Activated CD4-positive, alpha-beta T cell treated with anti-CD3 and anti-CD28 coated beads for 36 hours (primary cell): ENCODE data around the gene NFIA. TPM values are rescaled to one million over a fixed set of nuclear protein-coding genes. Genes with fewer than 3 reads are reported as not detected.
A peak's percentile ranks its signal among the peaks of the same experiment; 100 is the strongest.

Experiments used
- ATAC-seq: fragments of 200-7000 bp; cut with Tn5 transposase; one replicate; pipeline ENCODE4 v1.10.0; 2021; ENCODE audit warnings: mild to moderate bottlenecking, moderate library complexity
- CTCF ChIA-PET: fragments of 350-600 bp; sonication (Branson Sonifier 250); formaldehyde crosslinking; loops from one replicate; lab custom pipeline; 2021; ENCODE audit warnings: antibody characterized with exemption; lab: Charles Lee
- POLR2A ChIA-PET: fragments of 350-600 bp; sonication (Branson Sonifier 250); formaldehyde crosslinking; loops from one replicate; lab custom pipeline; 2021; ENCODE audit warnings: antibody characterized with exemption, inconsistent platforms; lab: Charles Lee
- DNase-seq: peaks from one replicate; pipeline ENCODE4 v3.0.0-alpha.2; 2020
- H3K27ac Mint-ChIP-seq: one replicate; pipeline ENCODE4 v1.8.0; 2021; ENCODE audit warnings: mixed read lengths
- H3K27me3 Mint-ChIP-seq: one replicate; pipeline ENCODE4 v1.8.0; 2021; ENCODE audit warnings: mixed read lengths
- H3K36me3 Mint-ChIP-seq: one replicate; pipeline ENCODE4 v1.8.0; 2021; ENCODE audit warnings: low read depth, mixed read lengths
- H3K4me1 Mint-ChIP-seq: one replicate; pipeline ENCODE4 v1.8.0; 2021; ENCODE audit warnings: mixed read lengths
- H3K4me3 Mint-ChIP-seq: one replicate; pipeline ENCODE4 v1.8.0; 2021; ENCODE audit warnings: mild to moderate bottlenecking, moderate library complexity, mixed read lengths
- H3K9me3 Mint-ChIP-seq: one replicate; pipeline ENCODE4 v1.8.0; 2021; ENCODE audit warnings: low read depth, mixed read lengths
- intact Hi-C, 2 experiments: fragments of 100-400 bp; cut with DNase I in 1 of 2; cut with micrococcal nuclease in 1 of 2; formaldehyde crosslinking; loops; one replicate each; pipeline versions ENCODE4 v1.14.2 to v1.15.1; 2022 to 2024; cut with DNase I, micrococcal nuclease
- total RNA-seq, 2 experiments: library from RNA; stranded (reverse); gene quantifications; one replicate each; pipeline ENCODE4 v1.2.3, GENCODE V29; 2021

Gene NFIA
- total RNA-seq, 2 experiments from 2014 or later = 3.0 to 3.2 TPM

- peaks cover 2% of the 10 kb centered on the region for H3K27me3 Mint-ChIP-seq
- ChIA-PET POLR2A (no interaction called here), CTCF (interaction anchor here (0.7 kb wide), 1 partner anchor 12 kb away, joined by 3 read pairs; no protein-coding TSS in a partner anchor)
- intact Hi-C loops = no loop called here
- no peak overlapping the region for H3K4me3 Mint-ChIP-seq
- no peak overlapping the region for H3K27ac Mint-ChIP-seq
- DNase-seq = no peak
- H3K9me3 Mint-ChIP-seq = peaks cover 3% of the 10 kb centered on the region
- ATAC-seq = no peak
- H3K4me1 Mint-ChIP-seq = peaks cover 2% of the 10 kb centered on the region
- H3K36me3 Mint-ChIP-seq = no peaks in the 10 kb centered on the region
Observed at GRCh38 chr1:61293986-61294504, 211.7 kb downstream of the NFIA start.

DNA sequence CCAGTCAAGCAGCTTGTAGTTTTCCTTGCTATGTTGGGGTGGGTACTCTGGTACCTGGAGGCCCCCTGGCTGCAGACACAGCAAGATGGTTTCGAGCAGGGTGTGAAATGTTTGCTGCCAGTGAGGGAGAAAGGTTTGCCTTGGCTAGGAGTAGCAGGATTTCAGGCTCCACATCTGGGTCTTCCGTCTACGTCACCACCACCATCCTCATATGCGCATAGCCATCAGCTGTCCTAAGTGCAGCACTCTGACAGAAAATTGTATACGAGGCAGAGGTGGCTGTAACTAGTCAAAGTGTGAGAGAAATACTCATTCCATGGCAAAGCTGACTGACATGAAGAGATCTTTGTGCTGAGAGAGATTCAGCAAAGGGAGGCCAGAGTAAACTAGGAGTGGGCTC is 212.6 kb downstream of the NFIA start:
- Mint-ChIP-seq H3K4me3 (no peak overlapping the region), H3K27ac (no peak overlapping the region), H3K4me1 (peaks cover 2% of the 10 kb centered on the region), H3K36me3 (no peaks in the 10 kb centered on the region), H3K27me3 (no peaks in the 10 kb centered on the region), H3K9me3 (peaks cover 3% of the 10 kb centered on the region)
- DNase-seq = no peak
- ChIA-PET POLR2A (no interaction called here), CTCF (interaction anchor here (0.7 kb wide), 1 partner anchor 13 kb away, joined by 3 read pairs; no protein-coding TSS in a partner anchor)
- ATAC-seq = no peak
- intact Hi-C loops = no loop called here

DNA sequence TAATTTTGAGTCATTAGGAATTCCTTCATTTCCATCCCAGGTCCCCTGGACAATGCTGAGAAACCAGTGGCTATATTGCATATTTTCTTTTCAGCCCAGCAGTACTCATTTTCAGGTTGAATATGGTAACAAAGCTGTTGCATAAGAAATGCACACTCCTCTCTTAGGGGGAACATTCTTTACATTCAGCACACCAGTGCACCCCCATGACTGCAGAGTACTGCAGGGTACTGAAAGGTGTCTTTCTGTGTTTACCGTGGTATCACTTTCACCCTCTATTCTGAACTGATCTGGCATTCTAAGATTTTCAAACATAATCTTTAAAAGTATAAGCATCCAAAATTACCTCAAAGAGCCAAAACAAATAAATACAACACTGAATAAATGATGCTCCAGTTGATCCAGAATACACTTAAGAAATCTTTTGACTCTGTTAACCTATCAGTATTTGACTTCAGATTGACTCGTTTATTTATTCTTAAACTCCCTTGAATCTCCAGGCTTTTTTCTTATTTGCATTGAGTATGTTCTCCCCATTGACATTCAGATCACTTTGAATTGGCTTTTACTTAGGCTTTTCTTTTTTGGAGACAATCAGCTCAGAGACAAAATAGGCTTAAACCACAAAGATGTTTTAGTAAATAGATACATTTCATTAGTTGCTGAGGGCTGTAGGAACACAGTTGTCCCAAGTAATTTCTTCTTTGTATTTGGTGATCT is 213.6 kb downstream of the NFIA start:
- intact Hi-C loops = no loop called here
- no peak for ATAC-seq
- Mint-ChIP-seq H3K4me1 (peaks cover 5% of the 10 kb centered on the region), H3K4me3 (no peak overlapping the region), H3K36me3 (no peaks in the 10 kb centered on the region), H3K27ac (no peak overlapping the region), H3K9me3 (peaks cover 3% of the 10 kb centered on the region), H3K27me3 (no peaks in the 10 kb centered on the region)
- CTCF ChIA-PET = no interaction called here
- POLR2A ChIA-PET = no interaction called here
- no peak for DNase-seq

- CTCF ChIA-PET = interaction anchor here (1.0 kb wide), 1 partner anchor 254 kb away, joined by 3 read pairs; no protein-coding TSS in a partner anchor
- POLR2A ChIA-PET = no interaction called here
Observed at GRCh38 chr1:61297887-61298286, 215.5 kb downstream of the NFIA start.

GRCh38 chr1:61299463-61299862 is 217.1 kb downstream of the NFIA start:
- intact Hi-C loops = no loop called here
- DNase-seq (no peak), ATAC-seq (no peak)
- Mint-ChIP-seq H3K9me3 (peaks cover 3% of the 10 kb centered on the region), H3K4me3 (no peak overlapping the region), H3K27ac (no peak overlapping the region), H3K27me3 (peaks cover 3% of the 10 kb centered on the region), H3K36me3 (no peaks in the 10 kb centered on the region), H3K4me1 (peaks cover 28% of the 10 kb centered on the region)
- ChIA-PET POLR2A (no interaction called here), CTCF (interaction anchor here (0.7 to 1.2 kb wide), 2 partner anchors 9 to 18 kb away, joined by 3 read pairs; no protein-coding TSS in a partner anchor)

More at GRCh38 chr1:61297887-61298286, 215.5 kb downstream of the NFIA start:
- H3K27ac Mint-ChIP-seq = no peak overlapping the region
- no peaks in the 10 kb centered on the region for H3K27me3 Mint-ChIP-seq
- intact Hi-C loops = no loop called here
- peaks cover 21% of the 10 kb centered on the region for H3K4me1 Mint-ChIP-seq
- H3K36me3 Mint-ChIP-seq = no peaks in the 10 kb centered on the region
- DNase-seq = no peak
- H3K4me3 Mint-ChIP-seq = no peak overlapping the region
- no peak for ATAC-seq
- peaks cover 3% of the 10 kb centered on the region for H3K9me3 Mint-ChIP-seq

DNA sequence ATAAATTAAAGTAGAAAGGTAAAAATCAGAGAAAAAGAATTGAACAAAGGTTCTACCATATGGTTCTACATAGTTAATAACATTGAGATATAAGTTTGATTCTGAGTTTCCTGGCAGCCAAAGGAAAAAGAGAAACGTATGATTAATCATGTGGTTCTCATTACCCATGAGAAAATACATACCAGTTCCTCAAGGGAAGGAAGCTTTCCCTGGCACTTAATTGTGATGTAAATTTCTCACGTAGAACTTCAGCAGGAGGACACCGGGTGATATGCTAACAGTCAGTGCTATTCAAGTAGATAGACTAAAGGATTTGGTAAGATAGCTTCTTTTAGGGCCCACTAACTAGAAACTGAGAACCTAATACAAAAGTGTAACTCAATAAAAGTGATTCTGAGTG is 218.5 kb downstream of the NFIA start:
- Mint-ChIP-seq H3K9me3 (peaks cover 3% of the 10 kb centered on the region), H3K27me3 (peaks cover 3% of the 10 kb centered on the region), H3K27ac (peak overlapping the region; percentile 72), H3K36me3 (no peaks in the 10 kb centered on the region), H3K4me1 (peaks cover 28% of the 10 kb centered on the region), H3K4me3 (no peak overlapping the region)
- ATAC-seq (no peak), DNase-seq (no peak)
- intact Hi-C loops = no loop called here
- ChIA-PET CTCF (interaction anchor here (1.0 to 2.9 kb wide), 6 partner anchors 9 to 31 kb away, joined by 3 to 16 read pairs (median 8); no protein-coding TSS in a partner anchor), POLR2A (interaction anchor here (2.1 kb wide), 1 partner anchor 18 kb away, joined by 29 read pairs; no protein-coding TSS in a partner anchor)

DNA sequence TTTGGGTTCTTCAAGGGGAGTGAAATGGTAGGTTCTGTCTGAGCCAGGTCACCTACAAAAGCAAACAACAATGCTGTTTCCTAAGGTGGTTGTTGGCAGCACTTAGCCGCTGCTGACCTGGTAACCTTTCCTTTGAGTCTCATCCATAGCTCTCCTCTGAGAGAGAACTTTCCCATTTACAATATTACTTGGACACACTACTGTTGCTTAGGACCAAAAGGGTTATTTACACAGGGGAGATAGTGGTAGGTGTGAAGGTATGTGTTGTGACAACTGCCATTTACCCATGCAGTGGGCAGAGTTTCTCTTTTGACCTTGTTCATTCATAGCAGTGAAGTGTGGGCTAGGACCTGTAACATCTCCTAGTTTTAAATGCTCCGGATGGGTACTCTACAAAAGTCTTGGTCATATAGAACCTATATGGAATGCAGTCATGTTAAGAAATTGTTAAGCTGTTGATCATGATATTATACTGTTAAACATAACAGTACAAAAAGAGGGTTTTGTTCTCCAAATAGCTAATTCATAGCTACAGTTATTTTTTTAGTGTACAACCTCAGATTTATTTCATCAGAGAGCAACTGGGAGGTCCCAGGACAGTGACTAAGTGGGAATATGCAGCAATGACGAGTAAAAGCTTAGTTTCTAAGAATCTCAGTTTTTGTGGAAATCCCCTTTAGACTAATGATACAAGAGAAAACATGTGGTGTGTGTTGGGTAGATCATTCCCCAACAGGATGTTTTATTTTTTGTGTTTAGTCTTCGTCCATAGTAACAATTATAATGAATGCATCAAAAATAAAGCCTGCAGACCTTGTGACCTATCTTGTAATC is 219.7 kb downstream of the NFIA start:
- Mint-ChIP-seq H3K27me3 (peaks cover 3% of the 10 kb centered on the region), H3K4me1 (peaks cover 28% of the 10 kb centered on the region), H3K27ac (peak overlapping the region; percentile 92), H3K4me3 (no peak overlapping the region), H3K36me3 (no peaks in the 10 kb centered on the region), H3K9me3 (peaks cover 3% of the 10 kb centered on the region)
- DNase-seq (peak; percentile 46), ATAC-seq (peak; percentile 90)
- intact Hi-C loops = loop anchor here (1.0 to 2.0 kb wide), 6 partner anchors 16 to 31 kb away; no protein-coding TSS in a partner anchor
- ChIA-PET POLR2A (interaction anchor here (0.7 to 2.1 kb wide), 9 partner anchors 17 to 252 kb away, joined by 3 to 29 read pairs (median 4); no protein-coding TSS in a partner anchor), CTCF (interaction anchor here (1.1 to 2.9 kb wide), 6 partner anchors 10 to 31 kb away, joined by 6 to 16 read pairs (median 8); no protein-coding TSS in a partner anchor)

GRCh38 chr1:61307422-61308142 is 225.2 kb downstream of the NFIA start:
- Mint-ChIP-seq H3K4me3 (no peak overlapping the region), H3K27me3 (peaks cover 3% of the 10 kb centered on the region)

DNA sequence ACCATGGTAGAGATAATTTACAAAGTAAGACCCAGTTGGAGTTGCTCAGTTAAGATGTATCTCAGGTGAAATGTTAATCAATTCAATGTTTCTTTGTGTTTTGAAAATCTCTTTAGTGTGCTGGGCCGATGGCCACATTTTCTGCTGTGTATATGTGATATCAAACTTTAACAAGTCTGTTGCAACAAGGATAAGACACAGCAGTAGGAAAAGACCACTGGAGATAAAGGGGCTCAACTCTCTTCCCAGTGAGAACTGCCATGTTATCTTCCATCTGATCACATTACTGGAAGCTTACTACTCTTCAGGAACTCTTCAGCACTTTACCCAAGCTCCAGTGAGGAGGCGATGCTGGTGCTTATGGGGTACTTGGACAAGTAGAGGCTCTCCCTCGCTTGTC is 227.7 kb downstream of the NFIA start:
- no peak overlapping the region for H3K4me3 Mint-ChIP-seq
- POLR2A ChIA-PET = no interaction called here

More at GRCh38 chr1:61307422-61308142, 225.2 kb downstream of the NFIA start:
- no peak overlapping the region for H3K27ac Mint-ChIP-seq
- CTCF ChIA-PET = interaction anchor here (0.7 to 1.3 kb wide), 2 partner anchors 31 to 230 kb away, joined by 3 read pairs; no protein-coding TSS in a partner anchor
- H3K36me3 Mint-ChIP-seq = no peaks in the 10 kb centered on the region
- ATAC-seq (peak; percentile 72), DNase-seq (no peak)
- POLR2A ChIA-PET = interaction anchor here (2.1 kb wide), 1 partner anchor 11 kb away, joined by 6 read pairs; no protein-coding TSS in a partner anchor
- intact Hi-C loops = no loop called here
- peaks cover 10% of the 10 kb centered on the region for H3K4me1 Mint-ChIP-seq
- no peaks in the 10 kb centered on the region for H3K9me3 Mint-ChIP-seq

GRCh38 chr1:61310538-61310937 is 228.2 kb downstream of the NFIA start:
- ChIA-PET CTCF (no interaction called here), POLR2A (no interaction called here)
- H3K36me3 Mint-ChIP-seq = peaks cover 7% of the 10 kb centered on the region
- H3K9me3 Mint-ChIP-seq = no peaks in the 10 kb centered on the region
- intact Hi-C loops = loop anchor here in 1 of 2 experiments (10.0 kb wide), 1 partner anchor 414 kb away; the partner anchor contains the start of gene TM2D1
- H3K27ac Mint-ChIP-seq = no peak overlapping the region
- H3K27me3 Mint-ChIP-seq = peaks cover 3% of the 10 kb centered on the region
- DNase-seq = no peak
- H3K4me1 Mint-ChIP-seq = peaks cover 4% of the 10 kb centered on the region
- H3K4me3 Mint-ChIP-seq = no peak overlapping the region
- ATAC-seq = no peak

More for the DNA sequence above, 227.7 kb downstream of the NFIA start:
- Mint-ChIP-seq H3K4me1 (peaks cover 4% of the 10 kb centered on the region), H3K27me3 (no peaks in the 10 kb centered on the region), H3K9me3 (no peaks in the 10 kb centered on the region), H3K27ac (no peak overlapping the region), H3K36me3 (peaks cover 7% of the 10 kb centered on the region)
- intact Hi-C loops = loop anchor here in 1 of 2 experiments (10.0 kb wide), 1 partner anchor 415 kb away; the partner anchor contains the start of gene TM2D1
- no peak for DNase-seq
- ATAC-seq = no peak
- CTCF ChIA-PET = no interaction called here
